Activated CD4-positive, alpha-beta T cell treated with anti-CD3 and anti-CD28 coated beads, Interleukin-2, amount 50 U/mL, for 48 hours (primary cell): ENCODE results near the gene LSM2.

ENCODE experiments used
- DNase-seq, 2 experiments: peaks; one replicate each; pipeline ENCODE4 v3.0.0-alpha.2; 2020

Gene LSM2

GRCh38 chr6:31776485-31776988 is 30.2 kb downstream of the LSM2 start:
- DNase-seq, result peak in 1 of 2 experiments; percentile 22

GRCh38 chr6:31775633-31776484 is 30.9 kb downstream of the LSM2 start:
- DNase-seq, result no peak

GRCh38 chr6:31775184-31775583 is 31.6 kb downstream of the LSM2 start:
- no peak for DNase-seq

- peak in 1 of 2 experiments; percentile 24 for DNase-seq
Observed at GRCh38 chr6:31771992-31772358, 34.8 kb downstream of the LSM2 start.

GRCh38 chr6:31770860-31771259 is 35.9 kb downstream of the LSM2 start:
- no peak for DNase-seq

GRCh38 chr6:31769684-31770371 is 36.9 kb downstream of the LSM2 start:
- DNase-seq, result peak; percentile 88 to 92

GRCh38 chr6:31768363-31769257 is 38.2 kb downstream of the LSM2 start:
- DNase-seq, result no peak

- DNase-seq, result no peak
Observed at GRCh38 chr6:31767096-31767645, 39.6 kb downstream of the LSM2 start.

- DNase-seq, result no peak
Observed at GRCh38 chr6:31765910-31766794, 40.6 kb downstream of the LSM2 start.

- DNase-seq, result no peak
Observed at GRCh38 chr6:31765559-31765909, 41.2 kb downstream of the LSM2 start.

- DNase-seq, result no peak
Observed at GRCh38 chr6:31764198-31764597, 42.6 kb downstream of the LSM2 start.

- no peak for DNase-seq
Observed at GRCh38 chr6:31763619-31763940, 43.2 kb downstream of the LSM2 start.

- DNase-seq, result no peak
Observed at GRCh38 chr6:31762878-31763618, 43.7 kb downstream of the LSM2 start.

- no peak for DNase-seq
Observed at GRCh38 chr6:31762356-31762755, 44.4 kb downstream of the LSM2 start, which contains the start of gene SAPCD1. Gene SAPCD1 (plus strand): TSS chr6:31762656. CDS start chr6:31763055, 399 bp downstream.

GRCh38 chr6:31761343-31761742 is 45.4 kb downstream of the LSM2 start:
- no peak for DNase-seq

GRCh38 chr6:31760790-31761189 is 46.0 kb downstream of the LSM2 start:
- no peak for DNase-seq

GRCh38 chr6:31758281-31758680 is 48.5 kb downstream of the LSM2 start:
- DNase-seq, result no peak

- no peak for DNase-seq
Observed at GRCh38 chr6:31752739-31753319, 53.9 kb downstream of the LSM2 start.

GRCh38 chr6:31750411-31751022 is 56.2 kb downstream of the LSM2 start:
- DNase-seq, result no peak
